Left kidney (tissue), 2 donors: Measurements from ENCODE around the gene UNC13B. TPM values are rescaled to one million over a fixed set of nuclear protein-coding genes. Genes with fewer than 3 reads are reported as not detected.

Experiments
- DNase-seq: peaks from one replicate; pipeline ENCODE4 v3.0.0-alpha.2; 2013
- polyA plus RNA-seq: library from polyadenylated mRNA; unstranded; fragments of 120-200 nt; gene quantifications from one replicate; pipeline ENCODE4 v1.2.1, GENCODE V29; 2013; ENCODE audit not compliant: insufficient read length

The UNC13B gene
- polyA plus RNA-seq, 1 donor: 27.8 TPM

- DNase-seq: no peak
Observed at GRCh38 chr9:35423499-35423898, 261.7 kb downstream of the UNC13B start.

- DNase-seq: no peak
Observed at GRCh38 chr9:35424356-35425352, 262.8 kb downstream of the UNC13B start.

GRCh38 chr9:35426627-35427026 is 264.8 kb downstream of the UNC13B start:
- no peak for DNase-seq

DNA sequence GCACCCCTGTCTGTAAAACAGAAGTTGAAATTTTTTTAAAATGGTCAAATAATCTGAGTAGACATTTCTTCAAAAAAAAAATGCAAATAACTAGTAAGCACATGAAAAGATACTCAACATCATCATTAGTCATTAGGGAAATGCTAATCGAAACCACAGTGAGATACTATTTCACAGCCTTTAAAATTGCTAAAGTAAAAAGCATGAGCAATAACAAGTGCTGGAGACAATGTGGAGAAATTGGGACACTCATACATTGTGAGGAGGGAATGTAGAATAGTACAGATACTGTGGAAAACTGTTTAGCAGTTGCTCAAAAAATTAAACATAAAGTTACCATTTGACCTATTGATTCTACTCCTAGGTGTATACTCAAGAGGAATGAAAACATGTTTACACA is 269.7 kb downstream of the UNC13B start:
- no peak for DNase-seq

- no peak for DNase-seq
Observed at GRCh38 chr9:35432076-35432475, 270.3 kb downstream of the UNC13B start.

DNA sequence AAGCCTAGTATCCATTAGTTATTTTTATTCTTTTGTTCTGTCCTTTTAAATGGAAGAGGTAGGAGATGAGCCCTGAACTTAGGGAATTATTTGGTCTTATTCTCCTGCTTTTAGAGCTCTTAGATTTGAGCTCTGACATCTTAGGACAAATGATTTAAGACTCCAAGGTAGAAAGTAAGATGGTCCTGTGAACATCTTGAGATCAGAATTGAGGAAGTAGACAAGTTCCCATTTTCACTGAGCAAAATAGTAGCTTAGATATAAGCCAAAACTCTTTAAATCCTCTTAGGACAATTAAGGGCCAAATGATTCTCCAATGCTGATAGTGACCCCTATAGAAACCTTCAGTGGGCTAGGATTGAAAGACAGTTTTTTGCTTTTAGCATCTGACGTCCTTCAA is 275.1 kb downstream of the UNC13B start:
- no peak for DNase-seq

GRCh38 chr9:35446012-35446411 is 284.2 kb downstream of the UNC13B start:
- DNase-seq: no peak

DNA sequence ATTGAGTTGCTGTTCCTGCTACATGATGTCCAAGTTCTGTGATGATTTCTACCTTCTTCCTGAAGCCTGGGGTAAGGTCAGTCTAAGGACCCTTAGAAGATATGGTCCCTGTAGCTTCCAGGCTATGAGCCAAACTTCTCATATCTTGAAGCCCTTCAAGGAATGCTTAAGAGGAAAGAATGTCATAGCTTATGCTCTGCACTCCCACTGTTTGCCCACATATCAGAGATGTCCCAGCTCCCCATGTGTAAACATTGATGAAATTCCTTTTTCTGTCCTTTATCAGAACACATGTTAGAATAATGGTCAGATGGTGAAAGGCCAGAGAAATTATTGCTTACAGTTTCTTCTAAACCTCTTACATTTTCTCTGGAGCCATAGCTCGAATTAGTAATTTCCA is 286.7 kb downstream of the UNC13B start:
- DNase-seq: no peak

GRCh38 chr9:35452481-35452880 is 290.7 kb downstream of the UNC13B start:
- no peak for DNase-seq

DNA sequence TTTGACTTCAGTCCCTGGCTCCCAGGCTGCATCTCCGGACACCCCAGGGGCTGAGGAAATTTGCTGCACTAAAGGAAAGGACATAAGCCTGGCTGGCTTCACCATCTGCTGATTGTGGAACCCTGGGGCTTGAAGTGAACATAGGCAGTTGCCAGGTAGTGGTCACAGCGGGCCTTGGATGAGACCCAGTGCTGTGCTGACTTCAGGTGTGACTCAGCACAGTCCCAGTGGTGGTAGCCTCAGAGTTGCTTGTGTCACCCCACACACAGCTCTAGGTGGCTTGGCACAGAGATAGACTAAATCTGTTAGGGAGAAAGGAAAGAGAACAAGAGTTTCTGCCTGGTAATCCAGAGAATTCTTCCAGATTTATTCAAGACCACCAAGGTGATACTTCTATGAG is 292.0 kb downstream of the UNC13B start:
- DNase-seq: no peak

Other genes with a start within 250 kb of the UNC13B start
- gene PHF24, start 203.7 kb upstream of the UNC13B start, polyA plus RNA-seq: 0.33 TPM
- gene DNAJB5, start 172.3 kb upstream of the UNC13B start, polyA plus RNA-seq: 9.3 TPM
- 250 TPM for gene VCP, start 89.4 kb upstream of the UNC13B start, polyA plus RNA-seq
- 58.0 TPM for gene FANCG, start 82.1 kb upstream of the UNC13B start, polyA plus RNA-seq
- 36.9 TPM for gene PIGO, start 65.4 kb upstream of the UNC13B start, polyA plus RNA-seq
- gene STOML2, start 58.9 kb upstream of the UNC13B start, polyA plus RNA-seq: 125 TPM
- gene ATOSB, start 46.1 kb upstream of the UNC13B start, polyA plus RNA-seq: 12.0 TPM